Neural cell (in vitro differentiated cells): Measurements from ENCODE around the gene HS1BP3.

Source experiments
- POLR2AphosphoS5 ChIP-seq: IDR thresholded peaks from 2 replicates; pipeline ENCODE4 v1.6.1; 2012
- TF ChIP-seq, protein P1 (sequence below): fragments of 450-650 bp; IDR thresholded peaks from 2 replicates; pipeline ENCODE4 v1.5.1; 2014; ENCODE audit warnings: antibody characterized with exemption, mild to moderate bottlenecking, moderate library complexity; ENCODE audit not compliant: poor library complexity, severe bottlenecking

DNA sequence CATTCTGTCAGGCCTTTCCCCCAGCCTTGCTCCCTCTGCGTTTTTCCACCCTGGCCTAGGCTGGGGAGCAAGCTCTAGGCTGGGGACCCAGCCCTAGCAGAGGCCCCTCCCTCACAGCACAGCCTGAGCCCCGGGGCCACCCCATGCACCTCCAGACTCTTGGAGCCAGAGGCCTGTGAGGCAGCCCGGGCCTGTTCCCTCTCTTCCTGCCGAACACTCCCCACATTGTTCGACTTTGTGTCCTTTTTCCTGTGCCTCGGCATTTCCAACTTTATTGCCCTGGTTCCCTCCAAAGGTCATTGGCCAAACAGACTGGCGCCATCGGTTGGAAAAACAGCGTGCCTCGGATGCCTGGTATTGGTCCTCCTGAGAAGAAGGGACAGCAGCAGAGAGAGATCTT lies 79.7 kb downstream of the HS1BP3 start:
- TF ChIP-seq, protein P1, sequence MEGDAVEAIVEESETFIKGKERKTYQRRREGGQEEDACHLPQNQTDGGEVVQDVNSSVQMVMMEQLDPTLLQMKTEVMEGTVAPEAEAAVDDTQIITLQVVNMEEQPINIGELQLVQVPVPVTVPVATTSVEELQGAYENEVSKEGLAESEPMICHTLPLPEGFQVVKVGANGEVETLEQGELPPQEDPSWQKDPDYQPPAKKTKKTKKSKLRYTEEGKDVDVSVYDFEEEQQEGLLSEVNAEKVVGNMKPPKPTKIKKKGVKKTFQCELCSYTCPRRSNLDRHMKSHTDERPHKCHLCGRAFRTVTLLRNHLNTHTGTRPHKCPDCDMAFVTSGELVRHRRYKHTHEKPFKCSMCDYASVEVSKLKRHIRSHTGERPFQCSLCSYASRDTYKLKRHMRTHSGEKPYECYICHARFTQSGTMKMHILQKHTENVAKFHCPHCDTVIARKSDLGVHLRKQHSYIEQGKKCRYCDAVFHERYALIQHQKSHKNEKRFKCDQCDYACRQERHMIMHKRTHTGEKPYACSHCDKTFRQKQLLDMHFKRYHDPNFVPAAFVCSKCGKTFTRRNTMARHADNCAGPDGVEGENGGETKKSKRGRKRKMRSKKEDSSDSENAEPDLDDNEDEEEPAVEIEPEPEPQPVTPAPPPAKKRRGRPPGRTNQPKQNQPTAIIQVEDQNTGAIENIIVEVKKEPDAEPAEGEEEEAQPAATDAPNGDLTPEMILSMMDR: no peak
- TF ChIP-seq POLR2AphosphoS5: no peak
